Astrocyte of the spinal cord (primary cell): Measurements from ENCODE around the gene OR1N2.
A peak's percentile ranks its signal among the peaks of the same experiment; 100 is the strongest.
"Not testable (repeated sequence)": the region's sequence is repeated elsewhere in the genome, so short reads cannot be mapped to it uniquely, and the experiment has no call there.

Experiments used
- DNase-seq: peaks from one replicate; pipeline ENCODE4 v3.0.0; 2011; ENCODE audit warnings: low read depth, low spot score
- H3K4me3 ChIP-seq: 2 replicates; pipeline ENCODE4 v1.5.1; 2011; ENCODE audit warnings: low read depth, mild to moderate bottlenecking, low read length, moderate library complexity
- in situ Hi-C: cut with HindIII; loops from 2 replicates; pipeline ENCODE4 v1.10.0; 2017; ENCODE audit warnings: low sequenced_read_pairs
- TF ChIP-seq, protein P1 (sequence below): IDR thresholded peaks from 2 replicates; pipeline ENCODE4 v1.5.1; 2012; ENCODE audit warnings: low read depth, mild to moderate bottlenecking, low read length, inconsistent platforms

Gene OR1N2

GRCh38 chr9:122561446-122561845, 8.5 kb downstream of the OR1N2 start:
- DNase-seq, result no peak
- in situ Hi-C loops, result no loop called here
- H3K4me3 ChIP-seq, result no peak overlapping the region
- TF ChIP-seq, protein P1, sequence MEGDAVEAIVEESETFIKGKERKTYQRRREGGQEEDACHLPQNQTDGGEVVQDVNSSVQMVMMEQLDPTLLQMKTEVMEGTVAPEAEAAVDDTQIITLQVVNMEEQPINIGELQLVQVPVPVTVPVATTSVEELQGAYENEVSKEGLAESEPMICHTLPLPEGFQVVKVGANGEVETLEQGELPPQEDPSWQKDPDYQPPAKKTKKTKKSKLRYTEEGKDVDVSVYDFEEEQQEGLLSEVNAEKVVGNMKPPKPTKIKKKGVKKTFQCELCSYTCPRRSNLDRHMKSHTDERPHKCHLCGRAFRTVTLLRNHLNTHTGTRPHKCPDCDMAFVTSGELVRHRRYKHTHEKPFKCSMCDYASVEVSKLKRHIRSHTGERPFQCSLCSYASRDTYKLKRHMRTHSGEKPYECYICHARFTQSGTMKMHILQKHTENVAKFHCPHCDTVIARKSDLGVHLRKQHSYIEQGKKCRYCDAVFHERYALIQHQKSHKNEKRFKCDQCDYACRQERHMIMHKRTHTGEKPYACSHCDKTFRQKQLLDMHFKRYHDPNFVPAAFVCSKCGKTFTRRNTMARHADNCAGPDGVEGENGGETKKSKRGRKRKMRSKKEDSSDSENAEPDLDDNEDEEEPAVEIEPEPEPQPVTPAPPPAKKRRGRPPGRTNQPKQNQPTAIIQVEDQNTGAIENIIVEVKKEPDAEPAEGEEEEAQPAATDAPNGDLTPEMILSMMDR, result no peak

DNA sequence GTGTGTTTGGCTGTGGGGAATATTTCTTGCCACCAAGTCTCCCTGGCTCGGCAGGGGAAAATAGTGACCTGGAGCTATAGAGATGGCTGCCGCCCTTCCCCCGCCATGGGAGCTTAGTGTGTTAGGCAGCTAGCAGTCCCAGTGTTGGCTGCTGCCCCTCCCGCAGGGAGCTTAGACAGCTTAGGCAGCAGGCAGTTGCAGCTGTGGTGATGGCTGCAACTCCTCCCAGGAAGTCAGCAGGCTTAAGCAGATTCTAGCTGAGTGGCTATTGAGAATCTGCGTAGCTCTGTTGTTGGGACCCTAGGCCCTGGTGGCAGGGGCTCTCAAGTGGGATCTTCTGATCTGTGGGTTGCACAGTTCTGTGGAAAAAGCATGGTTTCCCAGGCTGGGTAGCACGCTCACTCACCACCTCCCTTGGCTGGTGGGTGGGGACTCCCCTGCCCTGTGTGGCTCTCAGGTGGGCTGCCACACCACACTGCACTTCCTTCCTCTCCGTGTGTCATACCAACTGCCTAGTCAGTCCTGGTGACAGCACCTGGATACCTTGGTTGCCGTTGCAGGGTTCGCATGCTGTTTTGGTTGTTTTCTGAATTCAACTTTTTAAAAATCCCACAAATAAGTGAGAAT, 9.3 kb downstream of the OR1N2 start:
- in situ Hi-C loops, result no loop called here
- H3K4me3 ChIP-seq, result no peak overlapping the region
- TF ChIP-seq, protein P1, result no peak
- DNase-seq, result no peak

DNA sequence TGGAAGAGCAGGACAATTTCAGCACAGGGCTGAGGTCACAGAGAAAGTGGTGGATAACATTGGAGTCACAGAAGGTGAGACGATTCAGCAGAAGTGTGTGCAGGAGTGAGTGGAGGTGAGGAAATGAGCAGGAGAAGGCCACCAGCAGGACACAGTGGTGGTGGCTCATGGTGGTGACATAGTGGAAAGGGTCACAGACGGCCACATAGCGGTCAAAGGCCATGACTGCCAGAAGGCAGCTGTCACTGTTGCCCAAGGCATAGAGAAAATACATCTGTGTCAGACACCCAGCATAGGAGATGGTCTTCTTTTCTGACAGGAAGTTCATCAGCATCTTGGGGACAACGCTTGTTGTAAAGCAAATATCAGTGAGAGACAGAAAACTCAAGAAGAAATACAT, 15.0 kb downstream of the OR1N2 start:
- no peak overlapping the region for H3K4me3 ChIP-seq
- in situ Hi-C loops, result no loop called here
- TF ChIP-seq, protein P1, result no peak
- DNase-seq, result no peak

DNA sequence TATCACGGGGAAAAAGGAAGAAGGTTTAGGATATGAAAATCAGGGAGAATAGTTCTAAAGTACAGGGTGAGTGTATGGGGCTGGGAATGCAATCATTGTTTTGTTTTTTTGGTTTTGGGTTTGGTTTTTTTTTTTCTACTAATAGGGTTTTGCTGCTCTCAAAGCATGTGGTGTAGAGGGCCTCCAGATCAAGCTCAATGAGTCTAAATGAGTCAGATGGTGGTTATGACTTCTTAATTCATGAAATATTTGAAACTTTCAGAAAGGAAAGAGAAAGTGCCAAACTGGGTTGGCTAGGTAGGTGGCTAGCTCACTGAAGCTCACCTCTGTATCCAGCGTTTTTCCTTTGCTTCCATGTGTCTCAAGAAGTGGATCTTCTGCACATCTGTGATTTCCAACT, 19.5 kb downstream of the OR1N2 start:
- H3K4me3 ChIP-seq, result no peak overlapping the region
- TF ChIP-seq, protein P1, result no peak
- in situ Hi-C loops, result no loop called here
- DNase-seq, result no peak

- no peak for DNase-seq
- TF ChIP-seq, protein P1, result no peak
- H3K4me3 ChIP-seq, result no peak overlapping the region
- in situ Hi-C loops, result no loop called here
Measured at GRCh38 chr9:122579874-122580273, 27.0 kb downstream of the OR1N2 start.

- H3K4me3 ChIP-seq, result no peak overlapping the region
- DNase-seq, result peak; percentile 5
- in situ Hi-C loops, result no loop called here
- TF ChIP-seq, protein P1, result no peak
Measured at GRCh38 chr9:122580360-122580759, 27.4 kb downstream of the OR1N2 start.

DNA sequence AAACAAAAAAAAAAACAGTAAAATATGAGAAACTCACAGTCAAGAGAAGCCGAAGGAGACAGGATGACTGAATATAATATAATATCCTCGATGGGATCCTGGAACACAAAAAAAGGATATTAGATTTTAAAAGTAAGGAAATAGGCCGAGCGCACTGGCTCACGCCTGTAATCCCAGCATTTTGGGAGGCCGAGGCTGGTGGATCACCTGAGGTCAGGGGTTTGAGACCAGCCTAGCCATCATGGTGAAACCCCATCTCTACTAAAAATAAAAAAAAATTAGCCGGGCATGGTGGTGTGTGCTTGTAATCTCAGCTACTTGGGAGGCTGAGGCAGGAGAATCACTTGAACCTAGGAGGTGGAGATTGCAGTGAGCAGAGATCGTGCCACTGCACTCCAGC, 30.4 kb downstream of the OR1N2 start, which contains the start of gene OR1L8:
Gene OR1L8, minus strand, starts transcription at position 101 of the 400 bp plus-strand sequence. CDS start 14,907 bp downstream, outside the sequence.
- in situ Hi-C loops, DNase-seq, H3K4me3 ChIP-seq: not testable (repeated sequence)
